H1 (cell line): Measurements from ENCODE around the gene TP53BP2. TPM values are rescaled to one million over a fixed set of nuclear protein-coding genes. Genes with fewer than 3 reads are reported as not detected.

ENCODE experiments used
- CTCF ChIA-PET: fragments of 300-600 bp; sonication (Branson Sonifier 250); formaldehyde crosslinking; loops from one replicate; lab custom pipeline; 2021; ENCODE audit not compliant: partially characterized antibody; lab: Charles Lee
- POLR2A ChIA-PET: fragments of 300-600 bp; sonication (Branson Sonifier 250); formaldehyde crosslinking; loops from one replicate; lab custom pipeline; 2021; ENCODE audit warnings: inconsistent platforms; ENCODE audit not compliant: partially characterized antibody; lab: Charles Lee
- DNase-seq, 2 experiments: peaks; one replicate each; pipeline versions ENCODE4 v3.0.0 to v3.0.0-alpha.2; 2010 to 2022; ENCODE audit warnings: low spot score in 2 of 2, low read depth in 1 of 2, mixed read lengths in 1 of 2
- FAIRE-seq: peaks from 2 replicates; lab custom pipeline; 2011; peaks lifted over from hg19 to GRCh38; lab: Jason Lieb, UNC
- H2AFZ ChIP-seq: 2 replicates; pipeline ENCODE4 v1.8.1; 2012; ENCODE audit warnings: low read length, inconsistent platforms
- H2AK5ac ChIP-seq: 2 replicates; pipeline ENCODE4 v1.6.1; 2013; ENCODE audit warnings: low read depth, low read length
- H2BK120ac ChIP-seq: replicated peaks from 2 replicates; pipeline ENCODE3; 2013; ENCODE audit warnings: low read depth, low read length, inconsistent platforms
- H2BK12ac ChIP-seq: 2 replicates; pipeline ENCODE4 v1.6.1; 2013; ENCODE audit warnings: low read depth, low read length
- H2BK15ac ChIP-seq: 2 replicates; pipeline ENCODE4 v1.6.1; 2013; ENCODE audit warnings: low read length
- H2BK20ac ChIP-seq: 2 replicates; pipeline ENCODE4 v1.6.1; 2013; ENCODE audit warnings: low read length
- H2BK5ac ChIP-seq: 2 replicates; pipeline ENCODE4 v1.6.1; 2013; ENCODE audit warnings: low read depth, low read length
- H3K14ac ChIP-seq: 2 replicates; pipeline ENCODE4 v1.6.1; 2013; ENCODE audit warnings: inconsistent platforms; ENCODE audit not compliant: insufficient read length
- H3K18ac ChIP-seq: 2 replicates; pipeline ENCODE4 v1.6.1; 2013; ENCODE audit warnings: low read length; ENCODE audit errors: extremely low read depth
- H3K23ac ChIP-seq: 2 replicates; pipeline ENCODE4 v1.6.1; 2013; ENCODE audit warnings: inconsistent platforms; ENCODE audit not compliant: insufficient read length
- H3K23me2 ChIP-seq: 2 replicates; pipeline ENCODE4 v1.6.1; 2013; ENCODE audit warnings: low read depth, low read length
- H3K27ac ChIP-seq: 2 replicates; pipeline ENCODE4 v1.6.1; 2011; ENCODE audit warnings: low read depth, low read length, inconsistent platforms
- H3K27me3 ChIP-seq, 4 experiments: replicated peaks in 1 of 4; 1 replicate in 1 of 4; 2 replicates in 3 of 4; pipeline versions ENCODE4 v1.6.1 to v1.8.1; 2011 to 2013; ENCODE audit warnings: low read length in 3 of 4, mild to moderate bottlenecking in 3 of 4, inconsistent platforms in 2 of 4, mixed read lengths in 2 of 4, moderate library complexity in 1 of 4; ENCODE audit not compliant: control insufficient read depth in 3 of 4, insufficient read depth in 3 of 4; ENCODE audit errors: extremely low read depth in 1 of 4
- H3K36me3 ChIP-seq, 4 experiments: 2 replicates each; pipeline versions ENCODE4 v1.6.1 to v1.8.1; 2011 to 2013; ENCODE audit warnings: mild to moderate bottlenecking in 4 of 4, low read length in 3 of 4, moderate library complexity in 2 of 4, control low read depth in 1 of 4, inconsistent platforms in 1 of 4; ENCODE audit not compliant: insufficient read depth in 4 of 4, control insufficient read depth in 2 of 4
- H3K4ac ChIP-seq: replicated peaks from 2 replicates; pipeline ENCODE3; 2013; ENCODE audit warnings: low read length, low read depth, mixed read lengths, inconsistent platforms; ENCODE audit not compliant: insufficient read length
- H3K4me1 ChIP-seq, 4 experiments: replicated peaks in 1 of 4; 1 replicate in 1 of 4; 2 replicates in 3 of 4; pipeline versions ENCODE4 v1.6.1 to v1.8.1; 2011 to 2013; ENCODE audit warnings: low read length in 3 of 4, inconsistent platforms in 2 of 4, mixed read lengths in 1 of 4; ENCODE audit not compliant: insufficient read depth in 4 of 4, control insufficient read depth in 3 of 4
- H3K4me2 ChIP-seq, 2 experiments: 2 replicates each; pipeline versions ENCODE4 v1.6.1 to v1.8.1; 2011 to 2013; ENCODE audit warnings: low read depth in 2 of 2, low read length in 2 of 2, control low read depth in 1 of 2, inconsistent platforms in 1 of 2, mild to moderate bottlenecking in 1 of 2; ENCODE audit not compliant: insufficient read depth in 1 of 2
- H3K4me3 ChIP-seq, 4 experiments: fragments of 200-600, 300-600 bp in 1 of 4; sonication (generic), shearing (Covaris generic), sonication (Bioruptor Twin) in 1 of 4; 2 replicates each; pipeline versions ENCODE4 v1.5.1 to v1.8.1; 2011 to 2016; ENCODE audit warnings: low read length in 4 of 4, low read depth in 3 of 4, control low read depth in 2 of 4, inconsistent platforms in 2 of 4, mild to moderate bottlenecking in 2 of 4, mixed read lengths in 1 of 4, moderate library complexity in 1 of 4; ENCODE audit not compliant: insufficient read depth in 2 of 4; ENCODE audit errors: extremely low read depth in 1 of 4
- H3K56ac ChIP-seq: replicated peaks from 2 replicates; pipeline ENCODE3; 2013; ENCODE audit warnings: low read depth, mild to moderate bottlenecking, mixed read lengths, low read length, inconsistent platforms; ENCODE audit not compliant: insufficient read length
- H3K79me1 ChIP-seq: 2 replicates; pipeline ENCODE4 v1.6.1; 2013; ENCODE audit warnings: low read depth, low read length, control low read depth
- H3K79me2 ChIP-seq, 2 experiments: 2 replicates each; pipeline versions ENCODE4 v1.6.1 to v1.8.1; 2012 to 2013; ENCODE audit warnings: low read length in 2 of 2, mild to moderate bottlenecking in 2 of 2, inconsistent platforms in 1 of 2; ENCODE audit not compliant: insufficient read depth in 2 of 2, control insufficient read depth in 1 of 2
- H3K9ac ChIP-seq, 4 experiments: replicated peaks in 1 of 4; 1 replicate in 1 of 4; 2 replicates in 3 of 4; pipeline versions ENCODE4 v1.6.1 to v1.8.1; 2011 to 2013; ENCODE audit warnings: low read depth in 3 of 4, low read length in 3 of 4, control low read depth in 2 of 4, mild to moderate bottlenecking in 2 of 4, moderate library complexity in 2 of 4, inconsistent platforms in 1 of 4; ENCODE audit errors: extremely low read depth in 1 of 4
- H3K9me3 ChIP-seq, 2 experiments: 2 replicates each; pipeline versions ENCODE4 v1.6.1 to v1.8.1; 2012 to 2013; ENCODE audit warnings: mild to moderate bottlenecking in 2 of 2, moderate library complexity in 2 of 2, control low read depth in 1 of 2, inconsistent platforms in 1 of 2, low read depth in 1 of 2, low read length in 1 of 2, mixed read lengths in 1 of 2; ENCODE audit not compliant: insufficient read depth in 2 of 2
- H4K20me1 ChIP-seq, 2 experiments: replicated peaks in 1 of 2; 2 replicates each; pipeline versions ENCODE3 to v1.8.1; 2011 to 2013; ENCODE audit warnings: inconsistent platforms in 2 of 2, low read length in 2 of 2, mild to moderate bottlenecking in 1 of 2; ENCODE audit not compliant: insufficient read depth in 2 of 2, control insufficient read depth in 1 of 2
- H4K5ac ChIP-seq: 2 replicates; pipeline ENCODE4 v1.6.1; 2013; ENCODE audit warnings: low read length, low read depth, mixed read lengths, inconsistent platforms; ENCODE audit not compliant: insufficient read length
- H4K8ac ChIP-seq: 2 replicates; pipeline ENCODE4 v1.8.0; 2013; ENCODE audit warnings: mild to moderate bottlenecking, moderate library complexity, low read length, inconsistent platforms; ENCODE audit not compliant: insufficient read depth; ENCODE audit errors: extremely low read depth
- H4K91ac ChIP-seq: replicated peaks from 2 replicates; pipeline ENCODE3; 2013; ENCODE audit warnings: low read length, mixed read lengths, inconsistent platforms; ENCODE audit not compliant: insufficient read length
- BRCA1 ChIP-seq: IDR thresholded peaks from 2 replicates; pipeline ENCODE4 v1.6.1; 2012; ENCODE audit warnings: low read depth, low read length, improper control_type of control experiment
- CBX5 ChIP-seq: fragments of 300-800, 300-1000 bp; sonication (generic); IDR thresholded peaks from 2 replicates; pipeline ENCODE4 v1.7.1; 2016; ENCODE audit warnings: antibody characterized with exemption, low read length, low read depth
- E2F6 ChIP-seq: IDR thresholded peaks from 2 replicates; pipeline ENCODE4 v1.6.1; 2012; ENCODE audit warnings: inconsistent platforms
- EP300 ChIP-seq, 2 experiments: IDR thresholded peaks; 1 replicate in 1 of 2; 2 replicates in 1 of 2; pipeline ENCODE4 v1.6.1; 2011 to 2012; ENCODE audit warnings: low read depth in 2 of 2, low read length in 2 of 2, mild to moderate bottlenecking in 2 of 2, borderline replicate concordance in 1 of 2, inconsistent platforms in 1 of 2, moderate library complexity in 1 of 2
- EZH2 ChIP-seq: fragments of 200-600 bp; sonication (generic); IDR thresholded peaks from 2 replicates; pipeline ENCODE4 v1.7.1; 2012; ENCODE audit warnings: low read depth, mild to moderate bottlenecking, moderate library complexity, low read length, inconsistent platforms; ENCODE audit not compliant: severe bottlenecking
- FOSL1 ChIP-seq: IDR thresholded peaks from 2 replicates; pipeline ENCODE4 v1.6.1; 2011; ENCODE audit warnings: mild to moderate bottlenecking, low read depth, low read length, moderate library complexity; ENCODE audit not compliant: insufficient read depth
- KDM4A ChIP-seq: IDR thresholded peaks from one replicate; pipeline ENCODE4 v1.7.1; 2012; ENCODE audit warnings: low read depth, mild to moderate bottlenecking, moderate library complexity, low read length, inconsistent platforms; ENCODE audit not compliant: severe bottlenecking
- MAFK ChIP-seq: IDR thresholded peaks from 2 replicates; pipeline ENCODE4 v1.6.1; 2012; ENCODE audit warnings: low read depth, mild to moderate bottlenecking, improper control_type of control experiment, low read length
- PHF8 ChIP-seq: fragments of 200-600 bp; sonication (generic); conservative IDR thresholded peaks from 2 replicates; pipeline ENCODE4 v1.7.1; 2012; ENCODE audit warnings: low read depth, mild to moderate bottlenecking, inconsistent platforms, low read length, moderate library complexity
- RBBP5 ChIP-seq: IDR thresholded peaks from 2 replicates; pipeline ENCODE4 v1.7.1; 2012; ENCODE audit warnings: low read depth, mild to moderate bottlenecking, inconsistent platforms, low read length, moderate library complexity, borderline replicate concordance
- RFX5 ChIP-seq: IDR thresholded peaks from 2 replicates; pipeline ENCODE4 v1.6.1; 2011; ENCODE audit warnings: low read depth, low read length, improper control_type of control experiment, borderline replicate concordance
- SIX5 ChIP-seq: IDR thresholded peaks from 2 replicates; pipeline ENCODE4 v1.6.1; 2011; ENCODE audit warnings: mild to moderate bottlenecking, low read depth, low read length
- SP2 ChIP-seq: IDR thresholded peaks from 2 replicates; pipeline ENCODE4 v1.6.1; 2012; ENCODE audit warnings: mild to moderate bottlenecking, low read length, inconsistent platforms
- WGBS, 2 experiments: shearing (Covaris generic) in 1 of 2; methylation state at CpG; one replicate each; pipeline versions ENCODE4 v1.1.6 to v1.1.7; 2013 to 2015; ENCODE audit warnings: low lambda C conversion rate in 2 of 2, mixed read lengths in 2 of 2, inconsistent platforms in 1 of 2, low coverage in 1 of 2, missing lambda C conversion rate in 1 of 2; ENCODE audit not compliant: insufficient replicate concordance in 2 of 2, insufficient coverage in 1 of 2, insufficient read length in 1 of 2; ENCODE audit errors: extremely low coverage in 1 of 2, missing lambda C conversion rate in 1 of 2; 5-methylcytosine and 5-hydroxymethylcytosine counted together
- polyA plus RNA-seq, 7 experiments: library from polyadenylated mRNA; depleted of rRNA in 3 of 7; stranded (reverse) in 5 of 7; unstranded in 2 of 7; fragments of >200 nt in 5 of 7; fragments of 200-250 nt in 2 of 7; gene quantifications; 1 replicate in 5 of 7; 2 replicates in 1 of 7; 4 replicates in 1 of 7; pipeline versions ENCODE4 v1.2.1 to v1.2.3, GENCODE V29; 2011 to 2013; ENCODE audit warnings: missing spikeins in 2 of 7, mixed read lengths in 2 of 7
- total RNA-seq: library from RNA; stranded (reverse); fragmentation: NEBNext Ultra II Directional; extraction: Animal tissue kit (Norgen Biotek cat#: 25700); gene quantifications from 2 replicates; pipeline ENCODE4 v1.2.1, GENCODE V29; 2021

TP53BP2 gene
- total and polyA plus RNA-seq, 2 of the 8 experiments (the other 6 are each of a cell fraction or from before 2014, with no cell fraction given), result 18.0 to 38.7 TPM

GRCh38 chr1:223853748-223854147 is 8.0 kb upstream of the TP53BP2 start:
- no peaks in the 10 kb centered on the region for H4K20me1 ChIP-seq
- no peak overlapping the region for H4K8ac ChIP-seq
- DNase-seq (no peak), FAIRE-seq (no peak)
- H2BK12ac ChIP-seq, result no peak overlapping the region
- H3K23me2 ChIP-seq, result no peaks in the 10 kb centered on the region
- H4K5ac ChIP-seq, result no peak overlapping the region
- H3K4me1 ChIP-seq, result no peaks in the 10 kb centered on the region
- H2AK5ac ChIP-seq, result no peak overlapping the region
- H2AFZ ChIP-seq, result no peak overlapping the region
- H3K9me3 ChIP-seq, result no peaks in the 10 kb centered on the region
- H3K79me2 ChIP-seq, result no peaks in the 10 kb centered on the region
- no peak overlapping the region for H2BK120ac ChIP-seq
- H3K18ac ChIP-seq, result no peak overlapping the region
- H3K14ac ChIP-seq, result no peak overlapping the region
- no peaks in the 10 kb centered on the region for H3K27me3 ChIP-seq
- H3K23ac ChIP-seq, result no peak overlapping the region
- H4K91ac ChIP-seq, result no peak overlapping the region
- no peaks in the 10 kb centered on the region for H3K36me3 ChIP-seq
- ChIA-PET POLR2A (interaction anchor here (2.0 to 2.1 kb wide), 2 partner anchors 7 to 9 kb away, joined by 4 to 9 read pairs; partner anchors contain the start of gene TP53BP2), CTCF (interaction anchor here (0.9 kb wide), 1 partner anchor 13 kb away, joined by 4 read pairs; no protein-coding TSS in a partner anchor)
- no peak overlapping the region for H3K4ac ChIP-seq
- no peak overlapping the region for H2BK20ac ChIP-seq
- no peak overlapping the region for H3K27ac ChIP-seq
- no peaks in the 10 kb centered on the region; the same call in 1 of the 2 replicates for H3K79me1 ChIP-seq
- H3K9ac ChIP-seq, result no peak overlapping the region
- no peak overlapping the region for H3K4me2 ChIP-seq
- H2BK15ac ChIP-seq, result no peak overlapping the region
- H3K56ac ChIP-seq, result no peak overlapping the region
- WGBS, 2 experiments, result 90% methylated on average over 1 of the region's 1 CpG; no CpG with 5 or more reads in 1 of the 2 experiments
- no peak overlapping the region for H3K4me3 ChIP-seq
- H2BK5ac ChIP-seq, result no peak overlapping the region
- TF ChIP-seq KDM4A, result no peak
- TF ChIP-seq PHF8, result no peak
- no peak for TF ChIP-seq EZH2
- no peak for TF ChIP-seq MAFK
- no peak for TF ChIP-seq CBX5
- TF ChIP-seq E2F6, result no peak
- no peak for TF ChIP-seq SIX5
- TF ChIP-seq SP2, result no peak
- TF ChIP-seq BRCA1, result no peak
- no peak for TF ChIP-seq RBBP5
- no peak for TF ChIP-seq EP300 (IDR thresholded peaks at IDR 0.05; ENCODE audit: borderline replicate concordance in 1 of 2, low read depth in 2 of 2, low read length in 2 of 2)
- no peak for TF ChIP-seq FOSL1
- no peak for TF ChIP-seq RFX5
